Coronary artery (tissue), 2 donors: Measurements from ENCODE around the gene ANKRD33.

ENCODE experiments used
- DNase-seq: peaks from one replicate; pipeline ENCODE4 v3.0.0-alpha.2; 2017; ENCODE audit warnings: low spot score
- H3K27ac ChIP-seq, 2 donors: fragments of 200-600 bp; sonication (generic); one replicate each; pipeline ENCODE4 v1.5.1; 2016 to 2019
- H3K4me3 ChIP-seq: fragments of 200-600 bp; sonication (generic); 2 replicates; pipeline ENCODE4 v1.5.1; 2016; ENCODE audit warnings: mild to moderate bottlenecking, moderate library complexity
- CTCF ChIP-seq: fragments of 200-600 bp; sonication (generic); IDR thresholded peaks from one replicate; pipeline ENCODE4 v1.5.1; 2019; ENCODE audit warnings: antibody characterized with exemption

ANKRD33 gene

GRCh38 chr12:51887476-51888315 lies at the start of gene ANKRD33:
ANKRD33 (plus strand) TSS chr12:51888103; CDS start chr12:51888187, 84 bp downstream.
- peak; percentile 74 for DNase-seq
- no peak within 1 kb of the TSS for H3K4me3 ChIP-seq
- no peak for TF ChIP-seq CTCF
- H3K27ac ChIP-seq, result no peak within 1 kb of the TSS

- no peak for TF ChIP-seq CTCF
- Histone ChIP-seq H3K27ac (no peak overlapping the region), H3K4me3 (no peak overlapping the region)
- DNase-seq, result no peak
Observed at GRCh38 chr12:51838762-51839161, 49.1 kb upstream of the ANKRD33 start.

- DNase-seq, result no peak
- no peak overlapping the region for H3K27ac ChIP-seq
- TF ChIP-seq CTCF, result no peak
- no peak overlapping the region for H3K4me3 ChIP-seq
Observed at GRCh38 chr12:51839310-51839947, 48.5 kb upstream of the ANKRD33 start.

- TF ChIP-seq CTCF, result no peak
- Histone ChIP-seq H3K4me3 (no peak overlapping the region), H3K27ac (no peak overlapping the region)
- DNase-seq, result no peak
Observed at GRCh38 chr12:51840966-51841365, 46.9 kb upstream of the ANKRD33 start.

GRCh38 chr12:51841727-51842126 lies 46.2 kb upstream of the ANKRD33 start:
- no peak overlapping the region for H3K27ac ChIP-seq
- no peak for TF ChIP-seq CTCF
- no peak overlapping the region for H3K4me3 ChIP-seq
- DNase-seq, result no peak

- H3K27ac ChIP-seq, result no peak overlapping the region
- no peak for TF ChIP-seq CTCF
- DNase-seq, result no peak
- no peak overlapping the region for H3K4me3 ChIP-seq
Observed at GRCh38 chr12:51844854-51845253, 43.0 kb upstream of the ANKRD33 start.

GRCh38 chr12:51845482-51845881 lies 42.4 kb upstream of the ANKRD33 start:
- no peak overlapping the region for H3K27ac ChIP-seq
- no peak overlapping the region for H3K4me3 ChIP-seq
- DNase-seq, result no peak
- TF ChIP-seq CTCF, result no peak
